Measurements from ENCODE around the gene PIAS4.

The PIAS4 gene

DNA sequence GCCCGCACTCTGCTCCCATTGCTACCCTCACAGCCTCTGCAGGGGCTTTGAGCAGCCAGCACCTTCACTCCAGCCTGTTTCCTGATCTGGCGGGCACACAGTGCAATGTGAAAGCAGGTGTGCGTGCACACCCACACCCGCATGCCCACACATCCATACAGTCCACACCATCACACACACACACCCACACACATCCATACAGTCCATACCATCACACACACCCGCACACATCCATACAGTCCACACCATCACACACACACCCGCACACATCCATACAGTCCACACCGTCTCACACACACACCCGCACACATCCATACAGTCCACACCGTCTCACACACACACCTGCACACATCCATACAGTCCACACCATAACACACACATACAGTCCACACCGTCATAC is 28.0 kb downstream of the PIAS4 start:
- TF ChIP-seq, protein P1, sequence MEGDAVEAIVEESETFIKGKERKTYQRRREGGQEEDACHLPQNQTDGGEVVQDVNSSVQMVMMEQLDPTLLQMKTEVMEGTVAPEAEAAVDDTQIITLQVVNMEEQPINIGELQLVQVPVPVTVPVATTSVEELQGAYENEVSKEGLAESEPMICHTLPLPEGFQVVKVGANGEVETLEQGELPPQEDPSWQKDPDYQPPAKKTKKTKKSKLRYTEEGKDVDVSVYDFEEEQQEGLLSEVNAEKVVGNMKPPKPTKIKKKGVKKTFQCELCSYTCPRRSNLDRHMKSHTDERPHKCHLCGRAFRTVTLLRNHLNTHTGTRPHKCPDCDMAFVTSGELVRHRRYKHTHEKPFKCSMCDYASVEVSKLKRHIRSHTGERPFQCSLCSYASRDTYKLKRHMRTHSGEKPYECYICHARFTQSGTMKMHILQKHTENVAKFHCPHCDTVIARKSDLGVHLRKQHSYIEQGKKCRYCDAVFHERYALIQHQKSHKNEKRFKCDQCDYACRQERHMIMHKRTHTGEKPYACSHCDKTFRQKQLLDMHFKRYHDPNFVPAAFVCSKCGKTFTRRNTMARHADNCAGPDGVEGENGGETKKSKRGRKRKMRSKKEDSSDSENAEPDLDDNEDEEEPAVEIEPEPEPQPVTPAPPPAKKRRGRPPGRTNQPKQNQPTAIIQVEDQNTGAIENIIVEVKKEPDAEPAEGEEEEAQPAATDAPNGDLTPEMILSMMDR (IDR thresholded peaks at IDR 0.05; ENCODE audit: insufficient read depth, low read depth, low read length, missing control alignments): no peak
- no peak overlapping the region for H3K4me3 ChIP-seq (ENCODE audit: low read depth, low read length)
- DNase-seq (ENCODE audit: low read depth): no peak

GRCh38 chr19:4036576-4037300 is 29.2 kb downstream of the PIAS4 start:
- TF ChIP-seq, protein P1 (IDR thresholded peaks at IDR 0.05; ENCODE audit: insufficient read depth, low read depth, low read length, missing control alignments): no peak
- no peak overlapping the region for H3K4me3 ChIP-seq (ENCODE audit: low read depth, low read length)
- DNase-seq (ENCODE audit: low read depth): no peak

DNA sequence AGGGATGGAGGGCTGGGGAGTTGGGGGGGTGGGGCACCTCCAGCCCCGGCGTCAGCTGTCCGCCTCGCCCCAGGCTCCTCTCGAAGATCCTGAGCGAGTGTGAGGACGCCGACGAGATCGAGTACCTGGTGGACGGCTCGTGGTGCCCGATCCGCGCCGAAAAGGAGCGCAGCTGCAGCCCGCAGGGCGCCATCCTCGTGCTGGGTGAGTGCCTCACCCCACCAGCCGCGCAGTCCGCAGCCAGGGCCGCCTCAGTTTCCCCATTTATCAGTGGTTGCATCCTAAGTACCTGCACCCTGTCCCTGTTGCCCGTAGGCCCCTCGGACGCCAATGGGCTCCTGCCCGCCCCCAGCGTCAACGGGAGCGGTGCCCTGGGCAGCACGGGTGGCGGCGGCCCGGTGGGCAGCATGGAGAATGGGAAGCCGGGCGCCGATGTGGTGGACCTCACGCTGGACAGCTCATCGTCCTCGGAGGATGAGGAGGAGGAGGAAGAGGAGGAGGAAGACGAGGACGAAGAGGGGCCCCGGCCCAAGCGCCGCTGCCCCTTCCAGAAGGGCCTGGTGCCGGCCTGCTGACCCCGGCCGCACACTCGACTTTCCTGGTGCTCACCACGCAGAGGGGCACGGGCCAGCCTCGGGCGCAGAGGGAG is 29.9 kb downstream of the PIAS4 start:
- no peak for DNase-seq (ENCODE audit: low read depth)
- TF ChIP-seq, protein P1 (IDR thresholded peaks at IDR 0.05; ENCODE audit: insufficient read depth, low read depth, low read length, missing control alignments): no peak
- H3K4me3 ChIP-seq (ENCODE audit: low read depth, low read length): no peak overlapping the region

- TF ChIP-seq, protein P1 (IDR thresholded peaks at IDR 0.05; ENCODE audit: insufficient read depth, low read depth, low read length, missing control alignments): no peak
- no peak overlapping the region for H3K4me3 ChIP-seq (ENCODE audit: low read depth, low read length)
- no peak for DNase-seq (ENCODE audit: low read depth)
These were observed 30.5 kb downstream of the PIAS4 start for GRCh38 chr19:4038057-4038456.

DNA sequence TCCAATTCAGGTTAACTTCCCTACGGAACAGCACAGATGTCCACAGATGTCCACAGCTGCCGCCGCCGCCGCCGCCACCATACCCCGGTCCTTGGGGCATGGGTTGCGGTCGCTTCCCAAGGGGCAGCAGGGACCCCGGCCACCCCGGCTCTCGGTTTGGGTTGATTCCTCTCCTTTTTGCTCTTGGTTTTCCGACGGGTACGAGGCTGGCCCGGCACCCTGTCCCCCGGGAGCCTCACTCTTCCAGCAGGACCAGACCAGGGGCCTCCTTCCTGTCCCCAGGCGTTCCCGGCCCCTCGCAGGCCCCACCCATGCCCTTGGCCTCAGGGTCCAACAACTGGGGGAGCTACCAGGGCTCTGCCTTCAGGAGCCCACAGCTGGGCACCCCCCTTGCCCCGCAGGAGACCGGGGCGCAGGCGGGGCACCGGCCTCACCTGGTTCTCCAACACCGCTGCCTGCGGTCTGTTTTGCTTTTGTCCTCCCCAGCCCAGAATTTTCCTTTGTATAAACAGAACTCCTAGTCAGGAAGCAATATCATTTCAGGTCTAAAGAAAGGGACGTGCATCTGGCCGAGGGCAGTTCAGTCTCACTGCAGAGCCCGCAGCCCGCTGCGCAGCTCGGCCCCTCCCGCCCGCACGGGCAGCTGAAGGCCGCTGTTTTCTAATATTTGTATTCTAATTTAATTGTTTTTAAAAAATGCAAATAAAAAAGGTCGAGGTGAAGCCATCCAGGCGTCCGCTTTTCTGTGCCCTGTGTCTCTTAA is 31.3 kb downstream of the PIAS4 start:
- TF ChIP-seq, protein P1 (IDR thresholded peaks at IDR 0.05; ENCODE audit: insufficient read depth, low read depth, low read length, missing control alignments): no peak
- H3K4me3 ChIP-seq (ENCODE audit: low read depth, low read length): no peak overlapping the region
- DNase-seq (ENCODE audit: low read depth): no peak

- TF ChIP-seq, protein P1 (IDR thresholded peaks at IDR 0.05; ENCODE audit: insufficient read depth, low read depth, low read length, missing control alignments): no peak
- H3K4me3 ChIP-seq (ENCODE audit: low read depth, low read length): no peak overlapping the region
- no peak for DNase-seq (ENCODE audit: low read depth)
These were observed 34.7 kb downstream of the PIAS4 start for GRCh38 chr19:4042064-4042730.
